EH (cell line): ENCODE results near the gene MED16.
"Not testable (repeated sequence)": the region's sequence is repeated elsewhere in the genome, so short reads cannot be mapped to it uniquely, and the experiment has no call there.

Source experiments
- DNase-seq: peaks from one replicate; pipeline ENCODE4 v3.0.0-alpha.2; 2015; ENCODE audit warnings: low read depth

The MED16 gene

GRCh38 chr19:870314-870713, 22.7 kb downstream of the MED16 start:
- no peak for DNase-seq

- peak; percentile 97 for DNase-seq
Observed at GRCh38 chr19:869245-870177, 23.5 kb downstream of the MED16 start.

- no peak for DNase-seq
Observed at GRCh38 chr19:868458-869244, 24.3 kb downstream of the MED16 start.

GRCh38 chr19:867855-868457, 25.0 kb downstream of the MED16 start:
- no peak for DNase-seq

- DNase-seq: no peak
Observed at GRCh38 chr19:867301-867793, 25.6 kb downstream of the MED16 start.

GRCh38 chr19:866769-867300, 26.2 kb downstream of the MED16 start:
- DNase-seq: no peak

GRCh38 chr19:863315-863620, 29.7 kb downstream of the MED16 start:
- DNase-seq: no peak

GRCh38 chr19:862581-863314, 30.2 kb downstream of the MED16 start:
- DNase-seq: peak; percentile 70

GRCh38 chr19:861756-862580, 31.0 kb downstream of the MED16 start:
- DNase-seq: peak; percentile 33

- DNase-seq: no peak
Observed at GRCh38 chr19:861141-861755, 31.7 kb downstream of the MED16 start.

- no peak for DNase-seq
Observed at GRCh38 chr19:858868-859843, 33.8 kb downstream of the MED16 start, which contains the start of gene CFD. Gene CFD, plus strand, starts transcription at chr19:859664. Its CDS starts 26 bp downstream, at chr19:859690.

GRCh38 chr19:858284-858683, 34.7 kb downstream of the MED16 start:
- no peak for DNase-seq

- DNase-seq: no peak
Observed at GRCh38 chr19:855566-856120, 37.3 kb downstream of the MED16 start.

- no peak for DNase-seq
Observed at GRCh38 chr19:855142-855541, 37.8 kb downstream of the MED16 start.

GRCh38 chr19:854549-854948, 38.4 kb downstream of the MED16 start:
- no peak for DNase-seq

GRCh38 chr19:853614-854220, 39.3 kb downstream of the MED16 start:
- DNase-seq: not testable (repeated sequence)

- no peak for DNase-seq
Observed at GRCh38 chr19:853014-853585, 39.9 kb downstream of the MED16 start.
